A673 (cell line): ENCODE results near the gene TMEM176A.

Source experiments
- EZH2 ChIP-seq: fragments of 200-600 bp; sonication (generic); IDR thresholded peaks from 2 replicates; pipeline ENCODE4 v1.6.1; 2017; ENCODE audit warnings: borderline replicate concordance, low read depth, mild to moderate bottlenecking, mixed read lengths, antibody characterized with exemption, low read length; ENCODE audit not compliant: poor library complexity, severe bottlenecking
- TF ChIP-seq, protein P1 (sequence below): fragments of 300-800, 200-600 bp; sonication (generic); conservative IDR thresholded peaks from 2 replicates; pipeline ENCODE4 v1.5.1; 2017; ENCODE audit warnings: low read depth, mild to moderate bottlenecking, antibody characterized with exemption, low read length, moderate library complexity, mixed read lengths

DNA sequence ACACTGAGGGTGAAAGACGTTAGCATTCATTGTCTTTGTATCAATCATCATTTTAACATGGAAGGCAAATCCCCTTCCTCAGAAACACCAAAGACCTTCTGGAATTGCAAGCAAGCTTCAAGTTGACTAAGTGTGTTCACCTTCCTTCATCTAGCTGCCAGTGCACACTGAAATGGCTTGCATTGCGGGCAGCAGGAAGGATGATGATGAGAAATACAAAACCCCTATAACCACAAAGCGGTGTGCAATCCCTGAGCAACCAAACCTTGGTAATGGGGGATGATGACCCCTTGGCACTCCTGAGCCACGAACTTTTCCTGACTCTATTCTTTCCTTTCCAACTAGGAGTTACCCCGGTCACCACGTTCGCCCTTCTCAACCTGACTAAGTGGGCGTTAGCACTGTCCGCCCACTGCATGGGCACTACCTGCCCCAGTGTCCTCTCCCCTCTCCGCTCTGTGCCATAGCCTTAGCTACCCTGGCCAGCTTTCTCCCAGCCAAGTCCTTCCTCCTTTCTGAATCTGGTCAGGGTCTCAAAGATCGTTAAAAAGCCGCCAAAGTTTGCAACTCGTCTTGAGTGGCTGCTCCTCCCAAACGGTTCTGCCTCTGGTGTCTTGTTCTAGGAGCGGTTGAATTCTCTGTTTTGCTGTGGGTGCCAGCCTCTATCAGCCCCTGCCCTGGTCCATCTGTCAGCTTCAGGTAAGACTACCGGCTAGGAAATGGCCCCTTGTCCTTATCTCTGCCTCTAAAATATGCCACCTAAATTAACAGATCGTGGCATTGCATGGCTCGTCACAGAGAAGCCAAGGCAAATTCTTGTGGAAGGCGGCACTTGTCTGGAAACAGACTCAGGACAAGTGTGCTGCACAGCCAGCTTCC, 51.2 kb downstream of the TMEM176A start:
- TF ChIP-seq, protein P1, sequence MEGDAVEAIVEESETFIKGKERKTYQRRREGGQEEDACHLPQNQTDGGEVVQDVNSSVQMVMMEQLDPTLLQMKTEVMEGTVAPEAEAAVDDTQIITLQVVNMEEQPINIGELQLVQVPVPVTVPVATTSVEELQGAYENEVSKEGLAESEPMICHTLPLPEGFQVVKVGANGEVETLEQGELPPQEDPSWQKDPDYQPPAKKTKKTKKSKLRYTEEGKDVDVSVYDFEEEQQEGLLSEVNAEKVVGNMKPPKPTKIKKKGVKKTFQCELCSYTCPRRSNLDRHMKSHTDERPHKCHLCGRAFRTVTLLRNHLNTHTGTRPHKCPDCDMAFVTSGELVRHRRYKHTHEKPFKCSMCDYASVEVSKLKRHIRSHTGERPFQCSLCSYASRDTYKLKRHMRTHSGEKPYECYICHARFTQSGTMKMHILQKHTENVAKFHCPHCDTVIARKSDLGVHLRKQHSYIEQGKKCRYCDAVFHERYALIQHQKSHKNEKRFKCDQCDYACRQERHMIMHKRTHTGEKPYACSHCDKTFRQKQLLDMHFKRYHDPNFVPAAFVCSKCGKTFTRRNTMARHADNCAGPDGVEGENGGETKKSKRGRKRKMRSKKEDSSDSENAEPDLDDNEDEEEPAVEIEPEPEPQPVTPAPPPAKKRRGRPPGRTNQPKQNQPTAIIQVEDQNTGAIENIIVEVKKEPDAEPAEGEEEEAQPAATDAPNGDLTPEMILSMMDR = no peak
- TF ChIP-seq EZH2 = no peak
